IMR-90 (cell line): ENCODE data around the gene ERC2.

Experiments used
- CHD1 ChIP-seq: IDR thresholded peaks from 2 replicates; pipeline ENCODE4 v1.6.1; 2012; ENCODE audit warnings: low read depth, low read length, improper control_type of control experiment
- FOS ChIP-seq: fragments of 150-350 bp; IDR thresholded peaks from 2 replicates; pipeline ENCODE4 v1.6.1; 2016; ENCODE audit warnings: low read depth, low read length
- POLR2A ChIP-seq: IDR thresholded peaks from 2 replicates; pipeline ENCODE4 v1.6.1; 2012; ENCODE audit warnings: mild to moderate bottlenecking, low read depth, low read length
- RAD21 ChIP-seq: IDR thresholded peaks from 2 replicates; pipeline ENCODE4 v1.6.1; 2012; ENCODE audit warnings: low read length, improper control_type of control experiment
- RFX5 ChIP-seq: IDR thresholded peaks from 2 replicates; pipeline ENCODE4 v1.8.0; 2012; ENCODE audit warnings: low read depth, mild to moderate bottlenecking, low read length, moderate library complexity
- SMC3 ChIP-seq: fragments of 150-350 bp; IDR thresholded peaks from 2 replicates; pipeline ENCODE4 v1.6.1; 2016; ENCODE audit warnings: low read depth, mild to moderate bottlenecking, antibody characterized with exemption, low read length, moderate library complexity
- TF ChIP-seq, protein P1 (sequence below): conservative IDR thresholded peaks from 2 replicates; pipeline ENCODE4 v1.5.1; 2012; ENCODE audit warnings: mild to moderate bottlenecking, low read depth, low read length, improper control_type of control experiment
- TF ChIP-seq, protein P2 (sequence below): fragments of 150-350 bp; IDR thresholded peaks from 2 replicates; pipeline ENCODE4 v1.6.1; 2017; ENCODE audit warnings: mild to moderate bottlenecking, antibody characterized with exemption, low read length, low read depth

DNA sequence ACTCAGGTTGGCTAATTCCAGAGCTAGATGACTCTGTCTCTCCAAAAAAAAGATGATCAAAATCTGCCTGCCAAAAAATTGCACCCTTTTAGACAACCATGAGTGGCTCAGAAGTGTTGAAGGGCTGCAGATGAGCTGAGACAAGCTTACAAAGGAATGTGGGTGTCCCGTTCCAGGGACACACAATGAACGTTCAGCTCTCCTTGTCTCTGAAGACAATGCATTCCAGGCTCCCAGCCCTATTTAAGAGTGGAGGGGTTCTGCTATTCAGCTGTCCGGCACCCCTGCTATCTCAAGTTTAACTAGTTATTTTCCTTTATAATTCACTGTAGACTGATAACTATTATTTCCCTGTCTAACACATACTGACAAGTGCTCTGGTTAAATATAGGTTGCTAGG, 626.1 kb downstream of the ERC2 start:
- TF ChIP-seq RFX5 (no peak), SMC3 (no peak), FOS (no peak), CHD1 (no peak), POLR2A (no peak), RAD21 (no peak)
- TF ChIP-seq, protein P1, sequence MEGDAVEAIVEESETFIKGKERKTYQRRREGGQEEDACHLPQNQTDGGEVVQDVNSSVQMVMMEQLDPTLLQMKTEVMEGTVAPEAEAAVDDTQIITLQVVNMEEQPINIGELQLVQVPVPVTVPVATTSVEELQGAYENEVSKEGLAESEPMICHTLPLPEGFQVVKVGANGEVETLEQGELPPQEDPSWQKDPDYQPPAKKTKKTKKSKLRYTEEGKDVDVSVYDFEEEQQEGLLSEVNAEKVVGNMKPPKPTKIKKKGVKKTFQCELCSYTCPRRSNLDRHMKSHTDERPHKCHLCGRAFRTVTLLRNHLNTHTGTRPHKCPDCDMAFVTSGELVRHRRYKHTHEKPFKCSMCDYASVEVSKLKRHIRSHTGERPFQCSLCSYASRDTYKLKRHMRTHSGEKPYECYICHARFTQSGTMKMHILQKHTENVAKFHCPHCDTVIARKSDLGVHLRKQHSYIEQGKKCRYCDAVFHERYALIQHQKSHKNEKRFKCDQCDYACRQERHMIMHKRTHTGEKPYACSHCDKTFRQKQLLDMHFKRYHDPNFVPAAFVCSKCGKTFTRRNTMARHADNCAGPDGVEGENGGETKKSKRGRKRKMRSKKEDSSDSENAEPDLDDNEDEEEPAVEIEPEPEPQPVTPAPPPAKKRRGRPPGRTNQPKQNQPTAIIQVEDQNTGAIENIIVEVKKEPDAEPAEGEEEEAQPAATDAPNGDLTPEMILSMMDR, result no peak
- TF ChIP-seq, protein P2, sequence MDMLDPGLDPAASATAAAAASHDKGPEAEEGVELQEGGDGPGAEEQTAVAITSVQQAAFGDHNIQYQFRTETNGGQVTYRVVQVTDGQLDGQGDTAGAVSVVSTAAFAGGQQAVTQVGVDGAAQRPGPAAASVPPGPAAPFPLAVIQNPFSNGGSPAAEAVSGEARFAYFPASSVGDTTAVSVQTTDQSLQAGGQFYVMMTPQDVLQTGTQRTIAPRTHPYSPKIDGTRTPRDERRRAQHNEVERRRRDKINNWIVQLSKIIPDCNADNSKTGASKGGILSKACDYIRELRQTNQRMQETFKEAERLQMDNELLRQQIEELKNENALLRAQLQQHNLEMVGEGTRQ, result no peak
